ENCODE results near the gene AEBP1.

AEBP1 gene

DNA sequence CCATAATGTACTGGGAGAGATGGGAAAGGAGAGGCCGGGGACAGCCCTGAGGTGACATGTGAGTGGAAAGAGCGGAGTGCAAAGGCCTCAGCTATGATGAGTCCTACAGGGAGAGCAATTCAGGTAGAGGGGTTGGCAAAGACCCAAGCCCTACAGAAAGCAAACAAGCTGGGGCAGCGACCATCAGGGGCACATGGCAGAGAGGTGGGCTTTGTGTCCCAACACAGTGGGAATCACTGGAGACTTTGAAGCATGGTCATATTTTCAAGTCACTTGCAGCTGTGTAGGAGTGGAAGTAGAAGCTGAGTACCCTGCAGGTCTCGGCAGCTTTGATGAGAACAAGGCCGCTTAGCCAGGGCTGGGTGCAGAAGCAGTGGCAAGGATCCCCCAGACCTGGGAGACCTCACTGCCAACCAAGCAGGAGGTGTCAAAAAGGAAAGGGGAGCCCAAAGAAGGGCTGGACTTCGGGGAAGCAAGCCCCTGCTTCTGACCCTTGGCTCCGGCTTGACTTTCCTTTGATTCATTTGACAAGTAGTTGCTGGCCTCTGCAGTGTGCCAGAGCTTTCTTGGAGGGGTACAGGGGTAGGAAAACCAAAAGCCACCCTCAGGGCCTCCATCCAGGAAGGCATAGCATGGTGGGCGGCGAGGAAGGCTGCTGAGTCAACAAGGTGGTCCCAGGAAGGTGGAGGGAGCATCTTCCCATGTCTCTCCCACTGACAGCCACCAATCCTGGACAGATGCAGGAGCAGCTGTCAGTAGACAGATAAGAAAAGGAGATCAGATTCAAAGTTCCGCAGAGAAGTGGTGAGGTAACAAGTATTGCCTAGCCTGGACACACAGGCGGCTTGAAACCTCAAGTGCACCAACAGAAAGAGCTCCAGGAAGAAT is 36.8 kb upstream of the AEBP1 start:
- peak; percentile 45 for DNase-seq

DNA sequence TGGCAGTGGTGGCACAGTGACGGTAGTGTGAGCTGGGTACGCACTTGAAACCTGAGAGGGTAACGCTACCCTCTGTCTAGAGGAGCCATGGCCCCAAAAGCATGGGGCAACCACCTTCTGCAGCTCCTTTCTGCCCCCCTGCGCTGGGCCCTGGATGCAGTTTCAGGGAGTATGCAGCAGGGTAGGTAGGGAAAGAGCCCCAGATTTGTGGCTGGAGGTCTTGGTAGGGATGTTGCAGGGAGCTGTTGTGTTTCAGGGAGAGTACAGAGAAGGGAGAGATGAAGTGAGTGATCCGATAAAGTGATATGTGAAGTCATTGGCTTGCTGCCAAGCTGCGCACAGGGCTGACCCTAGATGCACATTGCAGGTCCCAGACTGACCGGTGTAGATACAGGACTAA is 36.1 kb upstream of the AEBP1 start:
- DNase-seq = peak; percentile 72

DNA sequence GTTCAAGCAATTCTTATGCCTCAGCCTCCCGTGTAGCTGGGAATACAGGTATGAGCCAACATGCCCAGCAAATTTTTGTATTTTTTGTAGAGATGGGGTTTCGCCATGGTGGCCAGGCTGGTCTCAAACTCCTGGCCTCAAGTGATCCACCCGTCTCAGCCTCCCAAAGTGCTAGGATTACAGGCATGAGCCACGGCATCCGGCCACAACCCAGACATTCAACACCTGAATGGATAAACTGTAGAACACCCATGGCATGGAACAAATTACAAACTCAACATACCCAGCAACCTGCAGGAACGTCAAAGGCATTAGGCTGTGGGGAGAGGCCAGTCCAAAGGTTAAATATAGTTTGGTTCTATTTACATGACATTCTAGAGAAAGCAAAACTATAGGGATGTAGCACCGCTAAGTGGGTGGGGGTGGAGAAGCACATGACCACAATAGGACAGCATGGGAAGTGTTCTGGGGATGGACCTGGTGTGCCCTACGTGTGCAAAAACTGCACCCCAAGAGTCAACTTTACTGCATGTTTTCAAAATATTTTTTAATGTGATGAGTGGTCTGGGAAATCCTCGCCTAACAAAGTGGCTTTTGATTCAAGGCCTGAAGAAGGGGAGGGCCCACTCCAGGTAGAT is 32.3 kb upstream of the AEBP1 start:
- peak; percentile 44 for DNase-seq

GRCh38 chr7:44072364-44073231 is 31.5 kb upstream of the AEBP1 start:
- peak; percentile 72 for DNase-seq

DNA sequence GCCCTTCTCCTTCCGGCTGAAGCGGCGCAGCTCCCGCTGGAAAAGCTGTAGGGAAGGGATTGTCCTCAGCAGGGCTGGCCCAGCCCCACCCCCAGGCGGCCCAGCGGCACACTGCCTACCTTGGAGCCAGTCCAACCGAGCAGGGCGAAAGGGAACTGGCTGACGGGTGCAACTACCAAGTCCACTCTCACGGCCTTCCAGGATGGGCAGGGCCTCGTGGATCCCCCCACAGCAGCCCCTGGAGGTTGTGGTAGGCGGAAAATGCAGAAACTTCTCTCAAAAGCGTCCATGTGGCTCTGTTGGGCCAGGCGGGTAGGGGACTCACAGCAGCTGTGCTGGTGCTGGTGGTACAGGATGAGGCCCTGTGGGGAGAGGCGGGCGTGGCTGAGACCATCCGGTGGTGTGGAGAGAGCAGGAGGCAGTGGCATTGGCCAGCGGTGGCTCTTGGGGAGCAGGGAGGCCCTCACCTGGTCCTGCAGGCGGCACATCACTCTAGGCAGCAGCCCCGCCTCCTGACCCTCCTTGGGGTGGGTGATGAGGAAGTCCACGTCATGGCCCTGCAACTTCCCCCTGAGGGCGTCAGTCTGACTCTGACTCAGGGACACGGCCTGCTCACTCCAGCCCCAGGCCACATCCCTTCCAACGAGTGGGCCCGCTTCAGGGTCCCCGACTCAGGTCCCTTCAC is 30.3 kb upstream of the AEBP1 start:
- DNase-seq = no peak

- no peak for DNase-seq
These were observed 29.8 kb upstream of the AEBP1 start for GRCh38 chr7:44074349-44074695.

DNA sequence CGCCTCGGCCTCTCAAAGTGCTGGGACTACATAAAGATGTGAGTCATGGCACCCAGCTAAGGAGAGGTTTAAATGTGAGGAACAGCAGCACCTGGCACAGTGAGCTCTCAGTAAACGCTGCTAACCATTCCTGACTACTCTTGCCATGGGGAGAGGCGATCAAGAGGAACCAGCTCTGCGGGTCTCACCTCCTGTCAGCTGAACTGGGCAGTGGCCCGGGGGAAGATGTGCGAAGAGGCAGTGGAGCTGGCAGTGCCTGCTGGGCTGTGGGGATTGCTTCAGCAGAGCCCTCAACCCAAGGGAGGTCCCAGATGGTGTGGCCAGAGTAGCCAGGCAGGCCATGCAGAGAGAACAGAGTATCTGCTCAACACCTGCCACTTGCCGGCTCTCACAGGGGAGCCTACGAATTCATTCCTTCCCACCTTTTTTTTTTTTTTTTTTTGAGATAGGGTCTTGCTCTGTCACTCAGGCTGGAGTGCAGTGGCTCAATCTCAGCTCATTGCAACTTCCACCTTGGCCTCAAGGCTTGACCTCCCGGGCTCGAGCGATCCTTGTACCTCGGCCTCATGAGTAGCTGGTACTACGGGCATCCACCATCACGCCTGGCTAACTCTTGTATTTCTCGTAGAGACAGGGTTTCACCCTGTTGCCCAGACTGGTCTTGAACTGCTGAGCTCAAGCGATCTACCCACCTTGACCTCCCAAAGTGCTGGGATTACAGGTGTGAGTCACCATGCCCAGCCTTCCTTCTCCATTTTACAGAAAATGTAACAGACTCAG is 28.7 kb upstream of the AEBP1 start:
- peak; percentile 24 for DNase-seq

GRCh38 chr7:44076101-44076895 is 27.8 kb upstream of the AEBP1 start:
- no peak for DNase-seq

DNA sequence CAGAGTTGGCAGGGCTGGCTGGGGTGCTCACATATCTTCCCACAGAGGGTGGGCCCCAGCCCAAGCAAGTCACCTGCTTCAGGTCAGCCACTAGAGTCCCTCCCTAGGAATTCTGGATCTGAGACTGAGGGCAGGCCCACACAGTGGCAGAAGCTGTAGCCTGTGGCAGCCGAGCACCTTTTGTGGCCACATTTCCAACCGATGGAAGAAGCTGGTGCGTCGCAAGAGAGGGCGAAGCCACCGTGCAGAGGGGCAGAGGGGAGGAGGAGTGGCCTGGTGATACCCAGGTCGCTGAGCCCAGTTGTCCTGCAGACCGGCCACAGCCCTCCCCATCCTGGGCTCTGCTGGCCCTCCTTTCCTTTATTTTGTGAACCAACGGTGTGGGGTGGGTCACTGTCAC is 27.1 kb upstream of the AEBP1 start:
- DNase-seq = no peak

- no peak for DNase-seq
These were observed 26.5 kb upstream of the AEBP1 start for GRCh38 chr7:44077681-44078091.

DNA sequence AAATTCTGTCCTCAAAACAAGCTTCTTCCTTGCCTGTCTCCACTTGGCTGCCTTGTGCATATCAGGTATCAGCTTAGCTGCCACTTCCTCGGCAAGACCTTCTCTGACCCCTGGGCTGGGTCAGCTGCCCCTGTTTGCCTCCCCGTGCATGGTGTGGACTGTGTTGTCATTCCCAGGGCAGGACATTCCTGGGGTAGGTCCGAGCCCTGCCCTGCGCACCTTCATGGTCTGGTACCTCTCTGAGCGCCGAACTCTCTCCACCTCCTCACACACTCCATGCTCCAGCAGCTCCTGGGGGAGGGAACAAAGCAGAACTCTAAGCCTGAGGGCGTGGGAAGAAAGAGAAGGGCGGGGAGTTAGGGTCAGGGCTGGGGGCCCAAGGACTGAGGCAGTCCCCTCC is 25.6 kb upstream of the AEBP1 start:
- DNase-seq = no peak

DNA sequence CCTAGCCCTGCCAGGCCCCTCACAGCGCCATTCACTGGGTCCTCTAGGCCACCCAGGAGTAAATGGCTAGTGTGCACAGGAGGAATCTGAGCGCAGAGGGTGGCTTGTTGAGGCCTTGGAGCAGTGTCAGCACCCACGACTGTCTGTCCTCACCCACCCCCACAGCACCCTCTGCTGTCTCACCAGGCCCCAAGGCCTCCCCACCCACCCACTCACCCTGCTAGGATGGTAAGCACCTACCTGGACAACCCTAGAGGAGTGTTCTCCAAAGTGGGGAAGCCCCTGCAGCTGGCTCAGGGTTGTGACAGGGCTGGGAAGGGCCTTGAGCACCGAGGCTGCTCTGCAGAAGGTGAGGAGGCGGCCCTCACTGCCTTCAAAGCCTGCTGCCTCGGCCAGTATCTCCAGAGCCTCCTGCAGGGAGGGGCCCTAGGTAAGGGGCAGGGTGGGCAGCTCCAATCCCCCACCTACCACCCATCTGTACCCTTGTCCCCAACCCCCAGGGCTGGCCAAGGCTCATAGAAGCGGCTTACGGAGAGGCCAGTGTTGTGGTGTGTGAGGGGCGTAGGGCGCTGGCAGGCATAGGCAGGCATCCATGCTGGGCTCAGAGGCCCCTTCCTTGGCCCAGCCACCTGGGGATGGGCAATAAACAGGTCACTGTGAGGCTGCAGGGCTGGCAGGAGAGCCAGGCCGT is 24.7 kb upstream of the AEBP1 start:
- DNase-seq = no peak

DNA sequence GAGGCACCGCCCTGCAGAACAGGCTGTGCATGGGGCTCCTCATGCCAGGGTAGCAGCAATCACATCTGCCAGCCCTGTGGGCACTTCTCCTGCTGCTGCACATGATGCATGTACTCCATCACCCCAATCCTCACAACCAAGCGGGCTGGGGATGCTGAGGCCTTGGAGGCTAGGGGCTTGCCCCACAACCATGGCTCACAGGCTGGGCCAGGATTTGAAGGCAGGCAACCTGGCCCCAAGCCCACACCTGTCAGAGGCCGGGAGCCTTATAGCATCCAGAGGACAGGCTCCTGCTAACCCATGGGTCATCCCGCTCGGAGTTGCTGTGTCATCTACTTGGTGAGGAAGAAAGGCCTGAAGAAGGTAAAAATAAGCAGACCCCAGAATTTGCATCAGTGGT is 24.0 kb upstream of the AEBP1 start:
- DNase-seq = no peak

DNA sequence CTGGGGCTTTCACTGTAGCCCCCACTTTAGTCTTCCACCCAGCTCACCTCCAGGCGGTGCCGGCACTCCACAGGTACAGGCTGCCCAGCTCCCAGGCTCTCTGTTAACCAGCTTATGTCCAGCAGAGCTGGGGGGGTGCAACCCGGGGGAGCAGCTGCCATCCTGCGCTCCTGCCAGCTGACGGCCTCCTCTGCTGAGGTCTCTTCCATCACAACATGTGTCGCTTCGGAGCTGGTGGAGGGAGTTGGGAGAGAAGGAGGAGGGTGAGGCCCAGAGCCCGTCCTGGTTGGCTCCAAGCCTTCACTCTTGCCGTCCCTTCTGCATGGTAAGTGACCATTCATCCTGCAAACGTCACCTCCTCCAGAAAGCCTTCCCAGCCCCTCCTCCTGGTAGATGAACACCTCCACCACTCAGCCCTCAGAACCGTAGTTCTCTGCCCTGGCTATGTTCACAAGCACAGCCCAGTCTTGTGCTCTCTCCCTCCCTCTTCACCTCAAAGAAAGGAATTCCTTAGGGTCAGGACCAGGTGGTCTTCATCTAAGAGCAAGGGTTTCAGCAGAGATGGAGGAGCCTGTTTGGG is 23.4 kb upstream of the AEBP1 start:
- no peak for DNase-seq

DNA sequence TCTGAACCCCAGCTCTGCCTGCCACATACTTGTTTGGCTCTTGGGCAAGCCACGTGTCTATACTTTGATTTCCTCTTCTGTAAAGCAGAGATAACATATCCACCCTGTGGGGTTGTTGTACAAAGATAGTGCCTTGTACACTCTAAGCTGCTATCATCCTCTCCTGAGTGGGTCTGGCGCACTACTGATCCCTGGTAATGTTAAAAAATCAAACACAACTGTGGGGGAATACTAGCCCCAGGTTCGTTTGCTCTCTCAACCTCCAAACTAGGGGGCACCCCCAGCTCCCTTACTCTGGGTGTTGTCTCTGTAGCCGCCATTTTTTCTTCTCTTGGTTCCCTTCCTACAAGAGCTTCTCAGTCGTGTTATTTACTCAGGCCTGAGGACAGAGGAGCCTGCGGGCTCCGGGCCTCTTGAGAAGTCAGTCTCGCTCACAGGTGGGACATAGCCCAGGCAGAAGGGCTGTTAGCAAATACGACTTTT is 22.8 kb upstream of the AEBP1 start:
- peak; percentile 32 for DNase-seq

DNA sequence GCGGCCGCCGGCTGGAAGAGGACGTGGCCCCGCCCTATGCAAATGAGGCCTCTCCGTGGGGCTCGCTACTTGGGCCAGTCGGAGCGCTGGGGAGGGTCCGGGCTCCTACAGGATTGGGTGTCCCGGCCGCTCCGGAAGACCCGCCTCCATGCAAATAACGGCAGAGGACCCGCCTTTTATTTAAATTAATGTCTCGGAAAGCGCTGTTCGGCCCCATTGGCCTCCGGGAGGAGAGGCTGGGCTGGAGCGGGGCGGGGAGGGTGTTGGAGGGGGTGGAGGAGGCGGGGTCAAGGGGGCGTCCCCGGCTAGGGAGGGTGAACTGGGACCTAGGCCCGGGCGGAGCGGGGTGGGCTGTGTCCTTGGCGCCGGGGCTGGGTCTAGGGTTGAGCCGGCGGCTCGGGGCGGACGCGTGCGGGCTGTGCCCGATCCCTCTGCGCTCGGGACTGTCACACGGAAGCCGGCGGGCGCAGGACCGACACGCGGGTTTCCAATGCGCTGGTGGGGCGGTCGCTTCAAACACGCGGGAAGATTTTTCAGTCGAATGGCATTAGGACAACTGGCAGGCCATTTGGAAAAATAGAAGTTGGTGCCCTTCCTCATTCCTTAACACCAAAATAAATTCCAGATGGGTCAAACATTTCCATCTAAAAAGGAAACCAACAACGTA is 21.5 kb upstream of the AEBP1 start:
- DNase-seq = peak; percentile 100

DNA sequence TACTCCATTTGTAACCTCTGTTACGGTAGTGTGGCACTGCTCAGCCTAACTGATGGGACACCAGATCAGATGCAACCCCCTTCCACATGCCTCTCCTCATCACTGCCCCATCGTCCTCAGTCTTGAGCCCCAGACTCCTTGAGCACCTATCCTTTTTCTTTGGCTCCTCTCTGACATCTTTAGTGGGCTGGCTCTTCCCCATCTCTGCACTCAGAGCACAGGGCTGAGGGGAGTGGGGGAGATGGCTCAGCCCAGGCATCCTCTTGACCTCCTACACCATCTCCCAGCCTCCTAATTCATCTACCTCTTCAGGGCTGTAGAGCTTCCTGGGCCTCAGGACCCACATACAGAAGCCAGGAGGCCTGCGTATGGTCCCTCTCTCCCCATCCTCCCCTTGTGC is 20.3 kb upstream of the AEBP1 start:
- DNase-seq = no peak

DNA sequence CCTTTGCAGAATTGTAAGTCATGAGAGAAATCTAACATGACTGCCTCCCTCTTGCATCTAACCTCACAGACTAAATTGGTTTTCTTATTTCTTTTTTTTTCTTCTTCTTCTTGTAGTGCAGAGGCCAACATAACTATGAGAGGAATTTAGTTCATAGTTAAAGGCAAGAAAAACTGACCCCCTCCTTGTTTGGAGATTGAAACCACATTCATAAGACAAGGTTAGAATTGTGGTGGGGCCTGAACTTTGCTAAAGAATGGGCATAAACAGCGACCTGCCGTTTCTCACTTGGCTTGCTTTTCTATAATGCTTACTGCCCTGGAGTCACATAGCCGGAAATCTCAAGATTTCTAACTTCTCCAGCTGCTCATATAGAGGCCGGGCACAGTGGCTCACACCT is 19.4 kb upstream of the AEBP1 start:
- no peak for DNase-seq

- no peak for DNase-seq
These were observed 18.6 kb upstream of the AEBP1 start for GRCh38 chr7:44085546-44085945.

- no peak for DNase-seq
These were observed 17.5 kb upstream of the AEBP1 start for GRCh38 chr7:44086627-44087026.

Data from DMS53 (cell line).